SH-SY5Y (cell line): ENCODE results near the gene AQP1.

ENCODE experiments used
- GATA2 ChIP-seq: IDR thresholded peaks from 2 replicates; pipeline ENCODE4 v1.6.1; 2011; ENCODE audit warnings: mild to moderate bottlenecking, low read depth, low read length
- GATA3 ChIP-seq: IDR thresholded peaks from 2 replicates; pipeline ENCODE4 v1.6.1; 2011; ENCODE audit warnings: low read depth, mild to moderate bottlenecking, low read length, moderate library complexity

DNA sequence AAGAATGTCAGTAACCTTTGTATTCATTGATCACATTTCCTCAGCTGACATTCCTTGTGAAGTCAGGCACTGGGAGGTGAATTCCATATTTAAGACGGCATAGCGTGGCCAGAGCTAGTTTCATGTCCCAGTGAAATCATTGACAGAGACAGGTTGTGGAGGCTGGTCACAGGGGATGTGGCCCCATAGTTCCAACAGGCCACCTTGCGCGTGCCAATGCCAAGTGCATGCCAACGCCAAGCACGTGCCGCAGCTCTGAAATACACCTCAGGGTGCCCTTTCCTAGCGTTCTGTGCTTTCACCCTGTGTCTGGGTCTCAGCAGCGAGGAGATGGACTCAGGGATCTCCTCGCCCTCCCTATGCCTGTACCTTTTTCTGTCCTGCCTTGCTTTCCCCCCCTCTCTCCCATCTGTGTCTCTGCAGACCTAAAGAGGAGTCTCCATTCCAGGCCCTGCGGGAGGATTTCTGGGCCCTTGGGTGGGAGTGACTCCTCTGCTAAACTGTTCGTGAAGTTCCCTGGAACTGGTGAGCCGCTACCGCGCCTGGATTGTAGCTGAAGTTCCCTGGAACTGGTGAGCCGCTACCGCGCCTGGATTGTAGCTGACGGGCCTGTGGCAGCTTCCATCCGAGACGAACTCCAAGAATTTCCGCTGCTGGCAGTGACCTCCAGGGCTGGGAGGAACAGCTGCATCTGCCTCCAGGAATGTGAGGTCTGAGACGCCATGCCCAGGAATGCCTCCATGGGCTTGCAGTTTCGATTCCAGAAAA, 19.7 kb downstream of the AQP1 start:
- TF ChIP-seq GATA2 (no peak), GATA3 (no peak)
